GM19328 (cell line): ENCODE data around the gene ZBTB17.
"Not testable (repeated sequence)": the region's sequence is repeated elsewhere in the genome, so short reads cannot be mapped to it uniquely, and the experiment has no call there.

Experiments used
- ATAC-seq: cut with Tn5 transposase; IDR thresholded peaks from one replicate; pipeline ENCODE4 v1.9.1; 2021; ENCODE audit warnings: mild to moderate bottlenecking, moderate library complexity; ENCODE audit not compliant: unreplicated experiment

ZBTB17 gene

GRCh38 chr1:15975805-15976680 is at the start of gene ZBTB17:
Gene ZBTB17 (minus strand): TSS chr1:15976101. CDS start chr1:15948495, 27,606 bp downstream.
- peak; percentile 67 for ATAC-seq

GRCh38 chr1:16023050-16023653 is 47.3 kb upstream of the ZBTB17 start:
- no peak for ATAC-seq

- no peak for ATAC-seq
Observed at GRCh38 chr1:16022393-16022792, 46.5 kb upstream of the ZBTB17 start.

- no peak for ATAC-seq
Observed at GRCh38 chr1:16021681-16022080, 45.8 kb upstream of the ZBTB17 start, which contains the start of gene CLCNKA. Gene CLCNKA (plus strand): TSS chr1:16022036. CDS start chr1:16022620, 584 bp downstream.

GRCh38 chr1:16020878-16021277 is 45.0 kb upstream of the ZBTB17 start:
- ATAC-seq = not testable (repeated sequence)

- no peak for ATAC-seq
Observed at GRCh38 chr1:16020325-16020724, 44.4 kb upstream of the ZBTB17 start.

- ATAC-seq = no peak
Observed at GRCh38 chr1:16019644-16020277, 43.9 kb upstream of the ZBTB17 start.

GRCh38 chr1:16018749-16019643 is 43.1 kb upstream of the ZBTB17 start:
- ATAC-seq = no peak

GRCh38 chr1:16018308-16018707 is 42.4 kb upstream of the ZBTB17 start:
- no peak for ATAC-seq

- ATAC-seq = no peak
Observed at GRCh38 chr1:16017461-16018303, 41.8 kb upstream of the ZBTB17 start, which contains the start of gene HSPB7. Gene HSPB7 (minus strand): TSS chr1:16018043. CDS start chr1:16017963, 80 bp downstream.

GRCh38 chr1:16017076-16017460 is 41.2 kb upstream of the ZBTB17 start:
- ATAC-seq = no peak

- ATAC-seq = no peak
Observed at GRCh38 chr1:16015960-16016901, 40.3 kb upstream of the ZBTB17 start.

GRCh38 chr1:16015491-16015890 is 39.6 kb upstream of the ZBTB17 start:
- no peak for ATAC-seq

- no peak for ATAC-seq
Observed at GRCh38 chr1:16014509-16015482, 38.9 kb upstream of the ZBTB17 start.

- ATAC-seq = no peak
Observed at GRCh38 chr1:16013908-16014258, 38.0 kb upstream of the ZBTB17 start.

GRCh38 chr1:16013220-16013907 is 37.5 kb upstream of the ZBTB17 start:
- ATAC-seq = no peak
